ENCODE data around the gene ADCY7. TPM values are rescaled to one million over a fixed set of nuclear protein-coding genes. Genes with fewer than 3 reads are reported as not detected.

The ADCY7 gene
- polyA plus RNA-seq, 1 experiment, result 8.5 TPM

DNA sequence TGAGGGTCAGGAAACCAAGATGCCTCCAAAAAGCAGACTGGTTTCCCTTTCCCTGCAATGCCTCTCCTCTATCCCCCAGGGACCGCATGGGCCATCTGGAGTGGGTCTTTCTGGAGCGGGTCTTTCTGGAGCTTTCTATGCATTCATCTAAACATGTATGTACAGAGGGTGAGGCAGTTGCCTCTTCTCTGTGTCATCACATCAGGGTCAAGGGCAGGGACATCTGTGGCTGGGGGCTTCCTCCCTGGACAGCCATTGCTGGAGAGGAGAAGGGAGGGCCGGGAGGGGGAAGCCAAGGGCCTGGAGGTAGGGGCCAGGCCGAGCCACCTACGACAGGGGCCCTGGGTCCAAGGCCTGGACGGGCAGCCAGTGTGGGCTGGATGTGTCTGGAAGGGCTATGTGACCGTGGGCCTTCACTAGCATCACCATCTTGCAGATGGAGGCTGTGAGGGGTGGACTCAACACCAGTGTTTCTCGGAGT, 840 bp downstream of the ADCY7 start:
- DNase-seq (ENCODE audit: low read depth, low spot score), result no peak
- ChIA-PET CTCF (no interaction called here), POLR2A (no interaction called here)
- TF ChIP-seq, protein P1, sequence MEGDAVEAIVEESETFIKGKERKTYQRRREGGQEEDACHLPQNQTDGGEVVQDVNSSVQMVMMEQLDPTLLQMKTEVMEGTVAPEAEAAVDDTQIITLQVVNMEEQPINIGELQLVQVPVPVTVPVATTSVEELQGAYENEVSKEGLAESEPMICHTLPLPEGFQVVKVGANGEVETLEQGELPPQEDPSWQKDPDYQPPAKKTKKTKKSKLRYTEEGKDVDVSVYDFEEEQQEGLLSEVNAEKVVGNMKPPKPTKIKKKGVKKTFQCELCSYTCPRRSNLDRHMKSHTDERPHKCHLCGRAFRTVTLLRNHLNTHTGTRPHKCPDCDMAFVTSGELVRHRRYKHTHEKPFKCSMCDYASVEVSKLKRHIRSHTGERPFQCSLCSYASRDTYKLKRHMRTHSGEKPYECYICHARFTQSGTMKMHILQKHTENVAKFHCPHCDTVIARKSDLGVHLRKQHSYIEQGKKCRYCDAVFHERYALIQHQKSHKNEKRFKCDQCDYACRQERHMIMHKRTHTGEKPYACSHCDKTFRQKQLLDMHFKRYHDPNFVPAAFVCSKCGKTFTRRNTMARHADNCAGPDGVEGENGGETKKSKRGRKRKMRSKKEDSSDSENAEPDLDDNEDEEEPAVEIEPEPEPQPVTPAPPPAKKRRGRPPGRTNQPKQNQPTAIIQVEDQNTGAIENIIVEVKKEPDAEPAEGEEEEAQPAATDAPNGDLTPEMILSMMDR (IDR thresholded peaks at IDR 0.05; ENCODE audit: low read depth, low read length), result no peak
- Histone ChIP-seq H3K27me3 (ENCODE audit: control insufficient read depth, insufficient read depth, low read length) (no peaks in the 10 kb centered on the region), H3K9me3 (ENCODE audit: control insufficient read depth, insufficient read depth, low read length) (no peaks in the 10 kb centered on the region), H3K27ac (ENCODE audit: low read depth, low read length) (no peak overlapping the region), H3K4me3 (ENCODE audit: low read depth, low read length) (peak overlapping the region; percentile 62; the same call in 1 of the 2 replicates)

DNA sequence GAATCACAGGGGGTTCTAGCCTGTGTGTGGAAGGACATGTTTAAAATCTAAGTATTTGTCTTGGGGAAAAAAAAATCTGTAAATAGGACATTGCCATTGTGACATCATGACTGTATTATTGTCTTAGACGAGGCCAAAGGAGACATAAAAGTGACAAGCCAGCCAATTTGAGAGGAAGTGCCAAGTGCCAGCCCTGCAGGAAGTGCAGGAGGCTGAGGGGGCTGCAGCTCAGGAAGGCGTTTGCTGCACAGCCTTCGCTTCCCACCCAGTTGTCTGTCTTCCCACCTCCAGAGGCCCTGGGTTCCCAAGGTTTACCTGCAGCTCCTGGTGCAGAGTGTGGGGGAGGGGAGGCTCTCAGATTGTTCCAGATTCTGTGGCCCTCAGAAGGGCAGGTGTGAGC, 1.3 kb downstream of the ADCY7 start:
- no peaks in the 10 kb centered on the region for H3K9me3 ChIP-seq (ENCODE audit: control insufficient read depth, insufficient read depth, low read length)
- TF ChIP-seq, protein P1 (IDR thresholded peaks at IDR 0.05; ENCODE audit: low read depth, low read length), result no peak
- ChIA-PET POLR2A (no interaction called here), CTCF (no interaction called here)
- H3K27me3 ChIP-seq (ENCODE audit: control insufficient read depth, insufficient read depth, low read length), result no peaks in the 10 kb centered on the region
- H3K4me3 ChIP-seq (ENCODE audit: low read depth, low read length), result no peak overlapping the region
- H3K27ac ChIP-seq (ENCODE audit: low read depth, low read length), result no peak overlapping the region
- DNase-seq (ENCODE audit: low read depth, low spot score), result no peak

DNA sequence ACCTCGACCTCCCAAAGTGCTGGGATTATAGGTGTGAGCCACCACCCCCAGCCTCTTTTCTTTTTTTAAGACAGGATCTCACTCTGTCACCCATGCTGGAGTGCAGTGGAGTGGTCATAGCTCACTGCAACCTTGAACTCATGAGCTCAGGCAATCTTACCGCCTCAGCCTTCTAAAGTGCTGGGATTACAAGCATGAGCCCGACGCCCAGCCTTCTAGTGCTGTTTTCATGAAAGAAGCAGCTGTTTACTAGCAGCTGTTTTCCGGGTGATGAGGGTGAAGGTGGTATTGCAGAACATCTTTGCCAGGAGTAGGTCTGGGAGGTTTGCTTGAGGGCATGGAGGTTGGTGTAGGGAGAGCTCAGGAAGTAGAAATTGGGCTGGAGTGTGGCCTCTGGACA, 2.0 kb downstream of the ADCY7 start:
- DNase-seq (ENCODE audit: low read depth, low spot score), result no peak
- Histone ChIP-seq H3K27ac (ENCODE audit: low read depth, low read length) (no peak overlapping the region), H3K27me3 (ENCODE audit: control insufficient read depth, insufficient read depth, low read length) (no peaks in the 10 kb centered on the region), H3K4me3 (ENCODE audit: low read depth, low read length) (no peak overlapping the region), H3K9me3 (ENCODE audit: control insufficient read depth, insufficient read depth, low read length) (no peaks in the 10 kb centered on the region)
- ChIA-PET POLR2A (no interaction called here), CTCF (interaction anchor here (0.8 kb wide), 1 partner anchor 86 kb away, joined by 4 read pairs; no protein-coding TSS in a partner anchor)
- TF ChIP-seq, protein P1 (IDR thresholded peaks at IDR 0.05; ENCODE audit: low read depth, low read length), result no peak

DNA sequence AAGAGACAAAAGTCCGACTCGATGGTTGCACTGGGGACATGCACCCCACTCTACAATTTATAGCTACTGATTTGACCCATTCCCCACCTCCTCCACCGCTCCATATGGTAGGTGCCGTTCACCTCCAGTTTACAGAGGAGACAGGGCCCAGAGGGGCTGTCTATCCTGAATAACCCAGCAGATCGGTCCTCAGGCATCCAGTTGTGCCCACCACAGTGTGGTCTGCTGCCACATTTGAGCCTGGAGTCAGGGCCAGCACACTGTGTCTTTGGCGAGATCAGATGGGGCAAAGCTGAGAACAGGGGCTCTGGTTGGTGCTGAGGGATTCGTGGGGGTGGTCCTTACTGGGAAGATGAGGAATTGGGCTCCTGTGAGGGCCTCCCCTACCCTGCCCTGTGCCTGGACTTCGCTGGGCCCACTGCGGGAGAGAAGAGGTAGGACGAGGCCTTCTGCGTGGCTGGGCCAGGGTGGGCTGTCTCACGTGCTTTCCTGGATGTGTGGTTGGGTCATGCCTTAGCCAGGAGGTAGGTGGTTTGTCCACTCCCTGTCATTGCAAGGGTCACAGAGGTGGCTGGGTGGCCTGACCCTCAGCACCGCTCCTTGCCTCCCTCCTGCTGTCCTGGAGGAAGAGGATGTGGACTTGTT, 2.8 kb downstream of the ADCY7 start:
- no peak for DNase-seq (ENCODE audit: low read depth, low spot score)
- Histone ChIP-seq H3K27me3 (ENCODE audit: control insufficient read depth, insufficient read depth, low read length) (no peaks in the 10 kb centered on the region), H3K4me3 (ENCODE audit: low read depth, low read length) (no peak overlapping the region), H3K27ac (ENCODE audit: low read depth, low read length) (no peak overlapping the region), H3K9me3 (ENCODE audit: control insufficient read depth, insufficient read depth, low read length) (no peaks in the 10 kb centered on the region)
- TF ChIP-seq, protein P1 (IDR thresholded peaks at IDR 0.05; ENCODE audit: low read depth, low read length), result no peak
- CTCF ChIA-PET, result interaction anchor here (0.8 kb wide), 1 partner anchor 85 kb away, joined by 4 read pairs; no protein-coding TSS in a partner anchor
- POLR2A ChIA-PET, result no interaction called here

DNA sequence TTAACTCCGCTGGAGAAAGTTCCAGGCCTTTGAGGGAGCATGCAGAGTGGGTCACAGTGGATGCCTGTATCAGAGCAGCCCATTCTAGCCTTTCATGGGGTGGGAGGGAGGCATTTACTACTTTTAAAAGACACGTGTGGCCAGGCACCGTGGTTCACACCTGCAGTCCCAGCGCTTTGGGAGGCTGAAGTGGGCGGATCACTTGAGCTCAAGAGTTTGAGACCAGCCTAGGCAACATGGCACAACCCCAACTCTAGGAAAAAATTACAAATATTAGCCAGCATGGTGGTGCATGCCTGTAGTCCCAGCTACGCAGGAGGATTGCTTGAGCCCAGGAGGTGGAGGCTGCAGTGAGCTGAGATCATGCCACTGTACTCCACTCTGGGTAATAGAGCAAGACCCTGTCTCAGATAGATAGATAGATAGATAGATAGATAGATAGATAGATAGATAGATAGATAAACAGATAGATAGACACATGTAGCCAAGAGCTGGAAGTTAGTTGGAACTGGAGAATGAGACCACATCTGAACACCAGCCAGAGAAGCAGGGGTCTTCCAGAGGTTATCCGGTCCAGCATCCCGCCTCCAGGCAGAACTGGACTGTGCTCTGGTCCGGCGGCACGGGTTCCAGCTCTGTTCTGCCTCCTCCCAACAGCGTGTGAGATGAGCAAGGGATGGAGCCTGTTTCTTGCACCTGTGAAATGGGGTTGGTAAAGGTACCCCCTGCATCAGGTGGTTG, 3.6 kb downstream of the ADCY7 start:
- ChIA-PET POLR2A (interaction anchor here (0.7 kb wide), 1 partner anchor 17 kb away, joined by 3 read pairs; no protein-coding TSS in a partner anchor), CTCF (interaction anchor here (0.9 kb wide), 1 partner anchor 102 kb away, joined by 3 read pairs; no protein-coding TSS in a partner anchor)
- TF ChIP-seq, protein P1 (IDR thresholded peaks at IDR 0.05; ENCODE audit: low read depth, low read length), result no peak
- Histone ChIP-seq H3K4me3 (ENCODE audit: low read depth, low read length) (no peak overlapping the region), H3K27ac (ENCODE audit: low read depth, low read length) (no peak overlapping the region), H3K27me3 (ENCODE audit: control insufficient read depth, insufficient read depth, low read length) (no peaks in the 10 kb centered on the region), H3K9me3 (ENCODE audit: control insufficient read depth, insufficient read depth, low read length) (no peaks in the 10 kb centered on the region)
- no peak for DNase-seq (ENCODE audit: low read depth, low spot score)
